ENCODE data around the gene IGHMBP2.

DNA sequence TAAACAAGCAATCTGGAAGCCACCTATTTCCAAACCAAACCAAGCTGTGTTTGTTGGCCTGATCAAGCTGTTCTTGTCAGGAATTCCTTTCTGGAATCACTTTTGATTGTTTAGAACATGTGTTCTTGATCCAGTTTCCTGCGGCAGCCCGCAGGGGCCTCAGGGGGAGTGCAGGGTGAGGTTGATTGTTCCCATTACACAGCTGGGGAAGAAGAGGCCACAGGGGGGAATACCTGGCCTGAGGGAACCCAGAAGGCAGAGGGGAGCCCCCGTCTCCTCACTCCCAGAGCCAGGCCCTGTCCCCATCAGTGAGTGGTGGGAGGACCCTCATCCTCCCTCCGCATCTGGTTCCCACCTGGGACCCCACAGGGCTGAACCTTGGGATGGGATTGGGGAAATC lies 72.9 kb downstream of the IGHMBP2 start:
- TF ChIP-seq, protein P1, sequence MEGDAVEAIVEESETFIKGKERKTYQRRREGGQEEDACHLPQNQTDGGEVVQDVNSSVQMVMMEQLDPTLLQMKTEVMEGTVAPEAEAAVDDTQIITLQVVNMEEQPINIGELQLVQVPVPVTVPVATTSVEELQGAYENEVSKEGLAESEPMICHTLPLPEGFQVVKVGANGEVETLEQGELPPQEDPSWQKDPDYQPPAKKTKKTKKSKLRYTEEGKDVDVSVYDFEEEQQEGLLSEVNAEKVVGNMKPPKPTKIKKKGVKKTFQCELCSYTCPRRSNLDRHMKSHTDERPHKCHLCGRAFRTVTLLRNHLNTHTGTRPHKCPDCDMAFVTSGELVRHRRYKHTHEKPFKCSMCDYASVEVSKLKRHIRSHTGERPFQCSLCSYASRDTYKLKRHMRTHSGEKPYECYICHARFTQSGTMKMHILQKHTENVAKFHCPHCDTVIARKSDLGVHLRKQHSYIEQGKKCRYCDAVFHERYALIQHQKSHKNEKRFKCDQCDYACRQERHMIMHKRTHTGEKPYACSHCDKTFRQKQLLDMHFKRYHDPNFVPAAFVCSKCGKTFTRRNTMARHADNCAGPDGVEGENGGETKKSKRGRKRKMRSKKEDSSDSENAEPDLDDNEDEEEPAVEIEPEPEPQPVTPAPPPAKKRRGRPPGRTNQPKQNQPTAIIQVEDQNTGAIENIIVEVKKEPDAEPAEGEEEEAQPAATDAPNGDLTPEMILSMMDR (conservative IDR thresholded peaks at IDR 0.05): no peak
- TF ChIP-seq EZH2 (IDR thresholded peaks at IDR 0.05; ENCODE audit: low read depth): no peak
